Sigmoid colon (tissue), 4 donors: Measurements from ENCODE around the gene RPL38.

Source experiments
- CTCF ChIP-seq, 4 experiments: fragments of 450-650 bp in 3 of 4; fragments of 200-600 bp in 1 of 4; IDR thresholded peaks; one replicate each; pipeline ENCODE4 v1.5.1; 2016 to 2019; ENCODE audit warnings: antibody characterized with exemption in 4 of 4, mild to moderate bottlenecking in 3 of 4, moderate library complexity in 2 of 4
- POLR2AphosphoS5 ChIP-seq, 4 donors: sonication (generic); formaldehyde crosslinking; IDR thresholded peaks; one replicate each; pipeline ENCODE4 v1.6.1; 2017; ENCODE audit warnings: antibody characterized with exemption in 4 of 4

GRCh38 chr17:74245145-74245831 lies 41.8 kb downstream of the RPL38 start:
- TF ChIP-seq CTCF (IDR thresholded peaks at IDR 0.05) (no peak), POLR2AphosphoS5 (IDR thresholded peaks at IDR 0.05) (no peak)
